Measurements from ENCODE around the gene CACNA1F. TPM values are rescaled to one million over a fixed set of nuclear protein-coding genes. Genes with fewer than 3 reads are reported as not detected.
"Not testable (repeated sequence)": the region's sequence is repeated elsewhere in the genome, so short reads cannot be mapped to it uniquely, and the experiment has no call there.

The CACNA1F gene
- total RNA-seq, 1 experiment from 2014 or later, result not detected

DNA sequence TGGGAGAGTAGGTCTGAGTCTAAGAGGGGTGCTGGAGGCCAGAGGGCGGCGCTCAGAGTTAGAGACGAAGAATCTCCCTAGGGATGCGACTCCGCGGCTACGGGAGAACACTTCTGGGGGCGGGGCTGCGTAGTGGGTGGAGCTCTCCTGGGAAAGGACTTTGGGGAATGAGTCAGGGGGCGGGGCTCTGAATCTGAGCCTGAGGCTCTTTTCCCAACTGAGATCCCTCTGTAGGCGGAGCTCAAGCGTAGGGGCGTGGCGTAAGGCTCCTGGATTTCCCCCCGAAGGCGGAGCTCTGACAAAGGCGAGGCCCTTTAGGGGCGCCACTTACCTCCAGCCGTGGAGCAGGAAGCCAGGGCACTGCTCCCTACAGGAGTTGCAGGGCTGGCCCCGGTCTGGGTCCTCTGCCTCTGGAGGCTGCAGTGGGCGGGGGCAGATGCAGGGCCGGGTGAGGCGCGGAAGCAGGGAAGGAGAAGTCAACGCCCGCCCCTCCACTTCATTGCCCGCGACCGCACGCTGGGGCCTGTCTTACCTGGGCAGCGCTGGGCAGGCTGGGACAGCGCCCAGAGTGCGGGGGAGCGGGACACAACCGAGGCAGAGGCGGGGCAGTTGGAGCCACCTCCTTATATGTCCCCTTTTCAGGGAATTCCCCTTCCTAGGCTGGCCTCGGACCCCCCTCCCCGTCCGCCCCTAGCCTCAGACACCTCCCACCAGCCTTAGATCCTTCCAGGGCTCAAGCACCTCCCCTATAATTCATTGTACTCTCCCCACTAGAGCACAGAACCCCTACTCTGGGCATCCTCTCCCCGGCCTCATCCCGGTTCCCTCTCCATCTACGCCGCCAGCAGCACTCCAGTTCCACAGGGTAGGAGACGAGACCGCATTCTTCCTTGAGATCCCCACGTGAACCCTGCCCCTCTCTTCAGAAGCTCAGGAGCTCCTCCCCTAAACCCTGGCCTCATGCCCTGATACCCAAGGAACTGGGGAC is 48.6 kb downstream of the CACNA1F start:
- DNase-seq (ENCODE audit: low spot score), result peak; percentile 79
- in situ Hi-C loops (cut with HindIII; ENCODE audit: low sequenced_read_pairs), result no loop called here

GRCh38 chrX:49183701-49184281 is 49.3 kb downstream of the CACNA1F start:
- in situ Hi-C loops (cut with HindIII; ENCODE audit: low sequenced_read_pairs), result no loop called here
- no peak for DNase-seq (ENCODE audit: low spot score)

DNA sequence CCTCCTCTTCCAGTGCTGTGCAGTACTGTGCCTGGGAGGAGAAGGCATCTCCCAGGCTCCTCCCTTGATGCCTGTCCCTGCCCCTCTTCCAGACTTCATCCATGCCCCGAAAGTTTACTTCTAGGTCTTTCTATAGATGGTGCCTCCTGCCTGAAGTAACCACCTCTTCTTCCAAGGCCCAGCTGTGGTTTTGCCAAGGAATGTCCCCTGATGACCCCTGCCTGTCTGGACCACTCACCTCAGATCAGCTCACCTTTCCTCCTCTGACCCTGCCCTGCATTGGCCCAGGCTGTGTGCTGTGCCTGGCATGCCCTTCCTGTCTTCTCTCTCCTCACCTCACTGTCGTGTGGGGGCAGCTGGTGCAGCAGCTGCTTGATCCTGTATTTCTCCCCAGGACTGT is 53.8 kb downstream of the CACNA1F start:
- in situ Hi-C loops (cut with HindIII; ENCODE audit: low sequenced_read_pairs), result no loop called here
- no peak for DNase-seq (ENCODE audit: low spot score)

DNA sequence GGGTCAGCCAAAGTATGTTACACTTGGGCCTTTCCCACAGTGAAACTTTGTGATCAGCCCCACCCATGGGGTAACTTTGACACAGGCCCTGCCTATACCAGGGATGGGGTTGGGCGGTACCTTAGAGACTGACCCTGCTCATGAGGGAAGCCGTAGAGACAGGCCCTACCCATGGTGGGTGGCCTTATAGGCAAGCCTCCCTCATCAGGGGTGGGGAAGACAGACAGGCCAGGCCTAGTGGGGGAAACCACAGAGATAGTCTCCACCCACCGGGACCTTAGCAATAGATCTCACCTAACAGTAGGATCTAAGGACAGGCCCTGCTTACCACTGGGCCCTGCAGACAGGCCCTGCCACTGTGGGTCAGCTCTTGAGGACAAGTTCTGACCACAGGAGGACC is 54.6 kb downstream of the CACNA1F start:
- DNase-seq (ENCODE audit: low spot score), result no peak
- in situ Hi-C loops (cut with HindIII; ENCODE audit: low sequenced_read_pairs), result no loop called here

- in situ Hi-C loops (cut with HindIII; ENCODE audit: low sequenced_read_pairs), result no loop called here
- DNase-seq (ENCODE audit: low spot score), result no peak
These were observed 55.2 kb downstream of the CACNA1F start for GRCh38 chrX:49177873-49178480.

GRCh38 chrX:49177338-49177833 is 55.8 kb downstream of the CACNA1F start:
- in situ Hi-C loops (cut with HindIII; ENCODE audit: low sequenced_read_pairs), result no loop called here

DNA sequence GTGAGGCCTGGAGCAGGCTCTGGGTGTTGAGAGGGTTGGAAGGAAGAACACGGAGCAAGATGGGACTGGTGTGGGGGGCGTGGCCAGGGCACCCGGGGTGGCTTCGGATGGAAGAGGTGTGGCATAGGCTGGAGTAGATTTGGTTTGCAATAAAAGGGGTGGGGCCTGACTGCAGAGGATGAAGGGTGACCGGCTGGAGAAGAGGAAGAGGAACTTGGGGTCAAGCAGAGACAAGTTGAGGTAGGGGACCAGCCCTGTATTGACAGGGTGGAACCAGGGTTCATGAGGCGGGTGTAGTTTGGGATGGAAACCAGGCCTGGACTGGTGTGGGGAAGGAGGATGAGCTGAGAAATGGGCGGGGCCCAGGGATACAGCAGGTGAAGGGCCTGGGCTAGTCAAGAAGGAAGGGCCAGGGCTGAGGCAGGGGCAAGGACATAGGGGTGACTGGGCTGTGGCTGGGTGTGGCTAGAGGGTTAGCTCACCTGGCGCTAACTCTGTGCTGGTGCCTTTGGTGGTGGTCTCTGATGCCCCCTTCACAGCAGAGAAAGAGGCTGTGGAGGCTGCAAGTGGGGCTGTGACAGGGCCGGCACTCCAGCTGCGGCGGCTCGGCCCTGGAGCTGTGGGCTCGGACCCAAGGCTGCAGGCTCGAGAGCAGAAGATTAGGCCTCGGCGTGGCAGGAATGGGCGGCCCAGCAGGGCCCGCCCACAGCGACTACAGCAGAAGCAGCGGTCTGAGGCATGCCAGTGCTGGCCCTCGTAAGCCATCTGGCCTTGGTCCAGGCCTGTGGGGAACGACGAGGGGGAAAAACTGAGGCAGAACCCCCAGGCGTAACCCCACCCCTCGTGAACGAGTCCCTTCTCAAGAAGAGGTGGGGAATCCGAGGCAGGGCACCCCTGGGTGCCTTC is 56.5 kb downstream of the CACNA1F start:
- no peak for DNase-seq (ENCODE audit: low spot score)
- in situ Hi-C loops (cut with HindIII; ENCODE audit: low sequenced_read_pairs), result no loop called here

More at GRCh38 chrX:49177338-49177833, 55.8 kb downstream of the CACNA1F start:
- DNase-seq (ENCODE audit: low spot score), result no peak

DNA sequence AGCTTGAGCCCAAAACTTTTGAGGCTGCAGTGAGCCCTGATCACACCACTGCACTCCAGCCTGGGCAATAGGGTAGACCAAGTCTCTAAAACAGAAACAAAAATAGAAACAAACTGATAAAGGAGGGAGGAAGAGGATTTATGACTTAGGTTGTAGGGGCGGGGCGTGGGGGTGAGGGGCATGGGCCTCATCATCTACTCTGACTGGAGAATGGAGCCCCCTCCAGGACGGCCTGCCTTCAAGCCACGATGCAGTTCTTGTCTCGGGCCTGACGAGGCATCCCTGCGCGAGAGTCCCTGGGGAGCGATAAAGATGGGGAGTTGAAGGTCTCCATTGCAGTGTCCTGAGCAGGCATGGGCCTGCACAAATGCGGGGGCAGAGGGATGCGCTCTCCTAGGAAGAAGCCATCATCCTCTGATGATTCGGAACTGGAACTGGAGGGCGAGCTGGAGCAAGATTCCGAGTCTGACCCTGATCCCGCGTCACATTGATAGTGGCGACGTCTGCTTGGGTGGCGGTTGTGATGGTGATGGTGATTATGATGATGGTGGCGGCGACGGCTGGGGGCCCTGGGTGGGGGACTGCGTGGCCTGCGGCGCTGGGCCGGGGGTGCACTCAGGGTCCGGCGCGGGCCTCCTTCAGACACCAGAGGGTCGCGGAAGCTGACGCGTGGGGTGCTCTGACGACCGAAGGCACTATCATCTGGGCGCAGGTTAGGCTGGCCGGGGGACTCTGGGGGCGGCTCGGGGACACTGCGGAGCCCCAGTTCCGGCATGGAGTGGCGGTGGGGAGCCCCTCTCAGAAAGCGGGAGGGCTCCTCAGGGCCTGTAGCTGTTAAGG is 57.5 kb downstream of the CACNA1F start:
- no peak for DNase-seq (ENCODE audit: low spot score)
- in situ Hi-C loops (cut with HindIII; ENCODE audit: low sequenced_read_pairs), result no loop called here

DNA sequence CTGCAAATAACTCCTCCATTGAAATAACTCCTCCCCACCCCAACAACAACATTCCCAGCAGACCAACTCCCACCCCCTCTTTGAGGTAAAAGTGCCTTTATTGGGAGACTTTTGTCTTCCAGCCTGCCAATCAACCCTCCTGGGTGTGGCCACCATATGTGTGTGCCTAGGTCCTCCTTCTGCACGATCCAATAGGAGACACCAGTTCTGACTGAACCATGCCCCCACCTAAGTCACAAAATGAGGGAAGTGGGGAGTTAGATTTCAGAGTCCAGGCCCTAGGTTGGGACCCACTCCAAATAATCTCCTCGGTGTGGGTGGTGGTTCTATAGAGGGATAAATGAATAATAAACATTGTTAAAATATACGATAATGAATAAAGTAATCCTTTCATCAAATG is 58.4 kb downstream of the CACNA1F start:
- in situ Hi-C loops (cut with HindIII; ENCODE audit: low sequenced_read_pairs), result no loop called here
- DNase-seq (ENCODE audit: low spot score), result no peak

- DNase-seq (ENCODE audit: low spot score); in situ Hi-C loops (cut with HindIII; ENCODE audit: low sequenced_read_pairs): not testable (repeated sequence)
These were observed 59.6 kb downstream of the CACNA1F start for GRCh38 chrX:49173544-49173943.

- in situ Hi-C loops (cut with HindIII; ENCODE audit: low sequenced_read_pairs), result no loop called here
- peak; percentile 45 for DNase-seq (ENCODE audit: low spot score)
These were observed 60.8 kb downstream of the CACNA1F start for GRCh38 chrX:49172280-49172780.

DNA sequence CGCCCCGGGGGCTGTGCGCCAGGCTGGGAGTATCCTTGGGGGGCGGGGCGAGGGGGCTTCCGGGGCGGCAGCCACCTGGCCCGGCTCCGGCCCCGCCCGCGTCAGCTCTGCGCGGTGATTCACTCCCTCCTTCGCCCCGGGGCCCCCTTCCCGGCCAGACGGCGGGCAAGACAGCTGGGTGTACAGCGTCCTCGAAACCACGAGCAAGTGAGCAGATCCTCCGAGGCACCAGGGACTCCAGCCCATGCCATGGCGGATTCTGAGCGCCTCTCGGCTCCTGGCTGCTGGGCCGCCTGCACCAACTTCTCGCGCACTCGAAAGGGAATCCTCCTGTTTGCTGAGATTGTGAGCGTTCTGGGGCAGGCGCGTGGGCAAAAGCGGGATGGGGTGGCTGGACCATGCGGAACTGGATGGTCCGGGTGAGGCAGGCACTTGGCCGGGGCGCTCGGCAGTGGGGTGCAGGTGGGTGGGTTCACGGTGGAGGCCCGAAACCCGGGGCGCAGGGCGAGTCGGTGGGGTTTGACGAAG is 61.3 kb downstream of the CACNA1F start, which contains the start of gene PLP2:
PLP2 (plus strand) TSS at position 147 of the 528 bp plus-strand sequence; CDS start at position 250, 103 bp downstream.
- in situ Hi-C loops (cut with HindIII; ENCODE audit: low sequenced_read_pairs), result no loop called here
- DNase-seq (ENCODE audit: low spot score), result no peak

DNA sequence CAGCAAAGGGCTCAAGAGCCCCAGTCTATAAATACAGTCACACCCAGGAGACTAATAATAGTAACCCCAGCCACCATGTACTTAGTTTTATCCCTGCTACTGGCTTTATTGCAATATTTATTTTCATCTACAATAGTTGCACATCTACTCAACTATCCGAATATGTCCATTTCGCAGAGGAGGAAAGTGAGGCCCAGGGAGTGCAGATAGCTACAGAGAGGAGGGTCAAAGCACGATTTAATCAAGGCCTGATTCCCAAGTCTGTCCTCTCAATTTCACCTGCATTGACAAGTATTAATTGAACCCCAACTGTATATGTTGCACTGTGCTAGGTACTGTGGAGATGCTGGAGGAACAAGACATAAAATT is 65.4 kb downstream of the CACNA1F start:
- in situ Hi-C loops (cut with HindIII; ENCODE audit: low sequenced_read_pairs), result no loop called here
- DNase-seq (ENCODE audit: low spot score), result no peak

DNA sequence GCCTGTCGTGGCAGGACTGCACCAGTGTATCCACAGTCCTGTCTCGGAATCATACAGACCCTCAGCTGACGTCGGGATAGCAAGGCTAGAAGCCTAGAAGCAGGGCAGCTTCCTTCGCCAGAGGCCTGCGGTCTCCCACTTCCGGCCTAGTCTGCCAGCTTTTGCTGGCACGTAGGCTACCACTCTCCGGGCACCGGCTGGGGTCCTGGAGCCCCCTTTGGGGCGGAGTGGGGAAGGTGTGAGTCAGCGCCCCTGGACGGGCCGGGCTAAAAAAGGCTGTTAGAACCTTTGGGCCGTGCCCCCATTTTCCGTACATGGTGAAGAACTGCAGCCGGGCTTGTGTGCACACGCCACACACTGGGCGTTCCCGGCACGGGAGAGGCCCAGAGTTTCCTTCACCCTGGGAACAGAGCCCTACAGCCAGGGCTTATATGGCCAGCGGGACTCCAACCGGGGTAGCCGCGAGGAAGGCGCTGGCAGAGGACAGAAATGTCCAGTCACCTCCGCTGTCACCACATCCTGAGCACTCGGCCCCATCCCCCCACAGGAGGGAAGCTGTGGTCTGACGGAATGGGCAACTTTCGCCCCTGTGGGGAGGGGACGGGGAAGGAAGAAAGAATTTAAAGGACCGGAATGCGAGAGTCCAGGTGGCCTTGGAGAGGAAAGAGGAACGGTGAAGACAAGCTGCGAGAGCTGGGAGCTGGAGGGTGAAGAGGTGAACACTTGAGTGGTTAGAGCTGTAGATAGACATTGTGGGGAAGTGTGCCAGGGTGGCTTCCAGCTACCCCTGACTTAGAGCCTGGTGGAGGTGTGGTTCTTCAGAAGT is 66.0 kb downstream of the CACNA1F start:
- DNase-seq (ENCODE audit: low spot score), result peak; percentile 40

GRCh38 chrX:49165901-49166881 is 66.9 kb downstream of the CACNA1F start:
- in situ Hi-C loops (cut with HindIII; ENCODE audit: low sequenced_read_pairs), result no loop called here
- peak; percentile 94 for DNase-seq (ENCODE audit: low spot score)

More for the DNA sequence above, 66.0 kb downstream of the CACNA1F start:
- in situ Hi-C loops (cut with HindIII; ENCODE audit: low sequenced_read_pairs), result no loop called here
